Activated CD4-positive, alpha-beta T cell treated with anti-CD3 and anti-CD28 coated beads for 36 hours (primary cell): ENCODE measurements around the gene GSTK1. TPM values are rescaled to one million over a fixed set of nuclear protein-coding genes. Genes with fewer than 3 reads are reported as not detected.
"Not testable (repeated sequence)": the region's sequence is repeated elsewhere in the genome, so short reads cannot be mapped to it uniquely, and the experiment has no call there.

Experiments used
- ATAC-seq: fragments of 200-7000 bp; cut with Tn5 transposase; one replicate; pipeline ENCODE4 v1.10.0; 2021; ENCODE audit warnings: mild to moderate bottlenecking, moderate library complexity
- CTCF ChIA-PET: fragments of 350-600 bp; sonication (Branson Sonifier 250); formaldehyde crosslinking; loops from one replicate; lab custom pipeline; 2021; ENCODE audit warnings: antibody characterized with exemption; lab: Charles Lee
- POLR2A ChIA-PET: fragments of 350-600 bp; sonication (Branson Sonifier 250); formaldehyde crosslinking; loops from one replicate; lab custom pipeline; 2021; ENCODE audit warnings: antibody characterized with exemption, inconsistent platforms; lab: Charles Lee
- DNase-seq: peaks from one replicate; pipeline ENCODE4 v3.0.0-alpha.2; 2020
- H3K27ac Mint-ChIP-seq: one replicate; pipeline ENCODE4 v1.8.0; 2021; ENCODE audit warnings: mixed read lengths
- H3K27me3 Mint-ChIP-seq: one replicate; pipeline ENCODE4 v1.8.0; 2021; ENCODE audit warnings: mixed read lengths
- H3K36me3 Mint-ChIP-seq: one replicate; pipeline ENCODE4 v1.8.0; 2021; ENCODE audit warnings: low read depth, mixed read lengths
- H3K4me1 Mint-ChIP-seq: one replicate; pipeline ENCODE4 v1.8.0; 2021; ENCODE audit warnings: mixed read lengths
- H3K4me3 Mint-ChIP-seq: one replicate; pipeline ENCODE4 v1.8.0; 2021; ENCODE audit warnings: mild to moderate bottlenecking, moderate library complexity, mixed read lengths
- H3K9me3 Mint-ChIP-seq: one replicate; pipeline ENCODE4 v1.8.0; 2021; ENCODE audit warnings: low read depth, mixed read lengths
- intact Hi-C, 2 experiments: fragments of 100-400 bp; cut with DNase I in 1 of 2; cut with micrococcal nuclease in 1 of 2; formaldehyde crosslinking; loops; one replicate each; pipeline versions ENCODE4 v1.14.2 to v1.15.1; 2022 to 2024; cut with DNase I, micrococcal nuclease
- total RNA-seq, 2 experiments: library from RNA; stranded (reverse); gene quantifications; one replicate each; pipeline ENCODE4 v1.2.3, GENCODE V29; 2021

GSTK1 gene
- total RNA-seq, 2 experiments from 2014 or later, result 176 to 219 TPM

GRCh38 chr7:143284591-143285469, 21.6 kb downstream of the GSTK1 start, which contains the start of gene TMEM139:
TSS of gene TMEM139 (plus strand) at chr7:143284958. CDS start at chr7:143285958, 1,000 bp downstream.
- ChIA-PET CTCF (interaction anchor here (0.6 to 2.3 kb wide), 3 partner anchors 13 to 22 kb away, joined by 3 to 7 read pairs (median 3); partner anchors contain the start of gene GSTK1), POLR2A (interaction anchor here (0.5 kb wide), 1 partner anchor 40 kb away, joined by 3 read pairs; no protein-coding TSS in a partner anchor)
- Mint-ChIP-seq H3K9me3 (peaks cover 2% of the 10 kb centered on the region), H3K36me3 (peaks cover 16% of the 10 kb centered on the region), H3K27me3 (no peaks in the 10 kb centered on the region), H3K4me3 (no peak within 1 kb of the TSS), H3K27ac (peak within 1 kb of the TSS; percentile 8), H3K4me1 (peaks cover 42% of the 10 kb centered on the region)
- intact Hi-C loops, result no loop called here
- ATAC-seq (no peak), DNase-seq (no peak)

DNA sequence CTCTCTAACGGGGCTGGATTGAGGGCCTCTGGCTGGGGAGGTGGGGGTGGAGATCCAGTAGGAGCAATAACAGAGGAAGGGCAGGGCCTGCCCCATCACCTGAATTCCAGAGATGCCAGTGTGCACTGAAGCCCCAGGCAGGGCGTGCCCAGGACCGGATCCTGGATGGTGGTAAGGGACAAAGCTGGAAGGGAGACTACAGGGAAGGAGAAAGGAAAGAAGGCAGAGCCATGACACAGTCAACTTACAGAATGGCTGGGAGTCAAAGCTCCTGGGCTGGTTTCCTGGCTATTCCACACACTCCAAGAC, 22.2 kb downstream of the GSTK1 start:
- DNase-seq (no peak), ATAC-seq (no peak)
- Mint-ChIP-seq H3K27ac (no peak overlapping the region), H3K27me3 (no peaks in the 10 kb centered on the region), H3K4me3 (no peak overlapping the region), H3K36me3 (peaks cover 21% of the 10 kb centered on the region), H3K4me1 (peaks cover 40% of the 10 kb centered on the region), H3K9me3 (peaks cover 2% of the 10 kb centered on the region)
- POLR2A ChIA-PET, result interaction anchor here (0.5 to 1.1 kb wide), 2 partner anchors 19 to 40 kb away, joined by 3 read pairs; no protein-coding TSS in a partner anchor
- CTCF ChIA-PET, result interaction anchor here (0.6 kb wide), 1 partner anchor 15 kb away, joined by 3 read pairs; no protein-coding TSS in a partner anchor
- intact Hi-C loops, result no loop called here

GRCh38 chr7:143285806-143286521, 22.7 kb downstream of the GSTK1 start:
- Mint-ChIP-seq H3K4me1 (peaks cover 41% of the 10 kb centered on the region), H3K27me3 (no peaks in the 10 kb centered on the region), H3K4me3 (no peak overlapping the region), H3K9me3 (peaks cover 2% of the 10 kb centered on the region), H3K36me3 (peaks cover 25% of the 10 kb centered on the region), H3K27ac (no peak overlapping the region)
- DNase-seq, result no peak
- POLR2A ChIA-PET, result interaction anchor here (0.5 to 2.9 kb wide), 3 partner anchors 19 to 41 kb away, joined by 3 to 10 read pairs (median 3); partner anchors contain the start of gene GSTK1
- no peak for ATAC-seq
- intact Hi-C loops, result no loop called here
- CTCF ChIA-PET, result interaction anchor here (0.8 to 2.3 kb wide), 4 partner anchors 14 to 46 kb away, joined by 3 to 21 read pairs (median 4); partner anchors contain the start of gene GSTK1

DNA sequence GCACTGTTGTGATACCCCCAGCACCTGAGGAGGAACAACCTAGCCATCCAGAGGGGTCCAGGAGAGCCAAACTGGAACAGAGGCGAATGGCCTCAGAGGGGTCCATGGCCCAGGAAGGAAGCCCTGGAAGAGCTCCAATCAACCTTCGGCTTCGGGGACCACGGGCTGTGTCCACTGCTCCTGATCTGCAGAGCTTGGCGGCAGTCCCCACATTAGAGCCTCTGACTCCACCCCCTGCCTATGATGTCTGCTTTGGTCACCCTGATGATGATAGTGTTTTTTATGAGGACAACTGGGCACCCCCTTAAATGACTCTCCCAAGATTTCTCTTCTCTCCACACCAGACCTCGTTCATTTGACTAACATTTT, 23.3 kb downstream of the GSTK1 start:
- ChIA-PET POLR2A (interaction anchor here (1.1 to 2.9 kb wide), 2 partner anchors 20 to 23 kb away, joined by 3 to 10 read pairs; partner anchors contain the start of gene GSTK1), CTCF (interaction anchor here (0.7 to 2.3 kb wide), 7 partner anchors 13 to 46 kb away, joined by 3 to 21 read pairs (median 4); partner anchors contain the start of gene GSTK1)
- intact Hi-C loops, result no loop called here
- H3K27me3 Mint-ChIP-seq, result no peaks in the 10 kb centered on the region
- H3K27ac Mint-ChIP-seq, result no peak overlapping the region
- ATAC-seq (no peak), DNase-seq (no peak)
- H3K4me1 Mint-ChIP-seq, result peaks cover 45% of the 10 kb centered on the region
- peaks cover 30% of the 10 kb centered on the region for H3K36me3 Mint-ChIP-seq
- H3K9me3 Mint-ChIP-seq, result peaks cover 2% of the 10 kb centered on the region
- no peak overlapping the region for H3K4me3 Mint-ChIP-seq

DNA sequence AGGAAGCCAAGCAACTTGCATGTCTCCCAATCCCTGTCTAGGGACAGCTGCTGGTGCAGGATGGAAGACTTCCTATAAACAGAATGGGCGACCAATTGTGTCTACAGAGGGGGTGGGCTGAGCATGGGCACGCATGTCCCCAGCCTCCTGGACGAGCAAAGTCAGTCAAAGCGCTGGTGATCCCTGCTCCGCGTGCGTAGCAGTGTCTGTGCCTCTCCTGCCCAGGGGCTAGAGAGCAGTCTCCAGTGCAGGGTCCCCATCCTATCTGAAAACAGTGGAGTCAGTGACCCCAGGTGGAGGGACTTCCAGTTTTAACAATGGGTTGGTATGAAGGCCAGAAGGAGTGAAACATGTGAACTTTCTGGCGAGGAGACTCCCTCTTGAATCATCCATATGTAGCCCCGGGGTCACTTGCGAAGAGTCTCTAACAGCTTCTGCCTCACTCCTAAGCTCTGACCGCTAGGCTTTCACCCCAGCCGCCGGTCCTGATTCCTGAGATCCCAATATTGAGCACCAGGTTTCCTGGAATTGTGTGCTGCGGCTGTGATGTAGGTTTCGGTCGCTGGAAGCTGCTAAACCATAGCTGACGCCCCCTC, 24.2 kb downstream of the GSTK1 start:
- DNase-seq, result no peak
- H3K9me3 Mint-ChIP-seq, result peaks cover 2% of the 10 kb centered on the region
- peaks cover 37% of the 10 kb centered on the region for H3K36me3 Mint-ChIP-seq
- POLR2A ChIA-PET, result interaction anchor here (1.0 to 2.9 kb wide), 5 partner anchors 8 to 47 kb away, joined by 3 to 10 read pairs (median 4); partner anchors contain the start of gene GSTK1
- peak overlapping the region; percentile 95 for H3K27ac Mint-ChIP-seq
- peaks cover 46% of the 10 kb centered on the region for H3K4me1 Mint-ChIP-seq
- no peaks in the 10 kb centered on the region for H3K27me3 Mint-ChIP-seq
- intact Hi-C loops, result no loop called here
- peak overlapping the region; percentile 89 for H3K4me3 Mint-ChIP-seq
- CTCF ChIA-PET, result interaction anchor here (0.7 to 2.3 kb wide), 12 partner anchors 8 to 120 kb away, joined by 3 to 21 read pairs (median 3); no protein-coding TSS in a partner anchor
- no peak for ATAC-seq

DNA sequence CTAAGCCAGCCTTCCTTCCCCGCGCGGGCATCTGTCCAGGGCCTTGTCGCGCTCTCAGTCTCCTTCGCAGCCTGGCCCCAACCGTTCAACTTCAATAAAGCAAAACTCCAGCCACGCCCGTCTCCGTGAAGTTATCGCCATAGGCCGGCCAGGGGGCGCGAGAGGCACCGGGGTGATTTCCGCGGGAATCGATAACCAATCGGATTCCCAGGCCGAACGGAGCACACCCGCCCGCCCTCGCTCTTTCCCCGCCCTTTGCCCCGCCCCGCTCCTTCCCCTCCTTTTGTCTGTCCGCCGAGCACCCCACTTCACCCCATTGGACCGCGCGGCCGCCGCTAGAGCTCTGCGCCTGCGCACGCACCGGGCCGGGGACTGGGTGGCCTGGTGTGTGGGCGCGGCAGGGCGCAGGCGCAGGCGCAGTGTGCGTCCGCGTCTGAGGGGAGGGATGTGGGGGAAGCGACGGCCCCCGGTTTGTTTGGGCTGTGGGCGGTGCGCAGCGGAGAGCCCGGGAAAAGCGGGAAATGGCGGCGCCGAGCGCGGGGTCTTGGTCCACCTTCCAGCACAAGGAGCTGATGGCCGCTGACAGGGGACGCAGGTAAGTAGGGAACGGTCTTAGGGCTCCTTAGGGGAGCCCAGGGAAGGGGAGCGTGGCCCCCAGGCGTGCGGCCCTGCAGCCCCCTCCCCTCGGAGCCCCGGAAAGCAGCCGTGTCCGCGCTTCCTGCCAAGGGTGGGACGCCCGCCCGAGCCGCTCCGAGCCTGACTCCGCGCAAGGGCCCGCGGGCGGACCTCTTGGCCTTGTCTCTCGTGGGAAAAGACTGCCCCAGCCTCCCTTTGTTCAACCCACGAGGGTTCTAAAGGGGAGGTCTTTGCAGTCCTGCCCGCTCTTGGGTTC, 24.9 kb downstream of the GSTK1 start, which contains the start of gene CASP2:
Gene CASP2 (plus strand): TSS at position 417 of the 892 bp plus-strand sequence. CDS start 105 bp downstream, at position 522.
- peaks cover 46% of the 10 kb centered on the region for H3K4me1 Mint-ChIP-seq
- ATAC-seq (peak; percentile 94), DNase-seq (peak; percentile 100)
- CTCF ChIA-PET, result interaction anchor here (0.9 to 2.3 kb wide), 9 partner anchors 8 to 119 kb away, joined by 3 to 21 read pairs (median 3); no protein-coding TSS in a partner anchor
- H3K27ac Mint-ChIP-seq, result peak within 1 kb of the TSS; percentile 98
- POLR2A ChIA-PET, result interaction anchor here (0.8 to 2.9 kb wide), 6 partner anchors 8 to 480 kb away, joined by 3 to 10 read pairs (median 4); partner anchors contain the start of gene GSTK1
- H3K27me3 Mint-ChIP-seq, result no peaks in the 10 kb centered on the region
- peaks cover 41% of the 10 kb centered on the region for H3K36me3 Mint-ChIP-seq
- H3K9me3 Mint-ChIP-seq, result peaks cover 2% of the 10 kb centered on the region
- H3K4me3 Mint-ChIP-seq, result peak within 1 kb of the TSS; percentile 89
- intact Hi-C loops, result loop anchor here (1.0 to 2.0 kb wide), 8 partner anchors 25 to 479 kb away; partner anchors contain the start of genes GSTK1 (in 2 of the 2) and ZYX (in 1 of the 2)

DNA sequence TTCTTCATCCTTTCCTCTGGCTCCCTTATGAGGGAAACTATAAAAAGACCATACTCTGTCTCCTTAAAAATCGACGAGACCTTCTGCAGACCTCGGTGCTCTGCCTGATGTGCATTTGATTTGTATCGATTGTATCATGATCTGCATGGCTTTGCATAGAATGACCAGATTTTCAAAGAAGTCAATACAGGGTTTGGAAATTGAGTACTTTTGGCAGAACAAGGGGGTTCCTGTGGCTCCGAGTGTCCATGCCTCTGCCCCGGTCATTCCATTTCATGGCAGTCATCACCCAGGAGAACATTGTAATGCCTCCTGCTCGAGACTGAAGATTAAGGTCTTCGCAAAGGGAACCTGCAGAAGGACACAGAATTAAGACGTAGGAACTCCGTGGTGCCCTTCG, 25.6 kb downstream of the GSTK1 start:
- DNase-seq, result no peak
- Mint-ChIP-seq H3K9me3 (peaks cover 2% of the 10 kb centered on the region), H3K4me3 (peak overlapping the region; percentile 89), H3K36me3 (peaks cover 48% of the 10 kb centered on the region), H3K27me3 (no peaks in the 10 kb centered on the region), H3K27ac (peak overlapping the region; percentile 98), H3K4me1 (peaks cover 44% of the 10 kb centered on the region)
- CTCF ChIA-PET, result interaction anchor here (1.2 to 1.8 kb wide), 2 partner anchors 9 to 11 kb away, joined by 6 to 10 read pairs; no protein-coding TSS in a partner anchor
- ATAC-seq, result no peak
- POLR2A ChIA-PET, result interaction anchor here (0.8 to 2.9 kb wide), 3 partner anchors 12 to 481 kb away, joined by 3 to 10 read pairs (median 4); partner anchors contain the start of gene GSTK1
- intact Hi-C loops, result loop anchor here (1.0 to 2.0 kb wide), 8 partner anchors 26 to 480 kb away; partner anchors contain the start of genes GSTK1 (in 2 of the 2) and ZYX (in 1 of the 2)

DNA sequence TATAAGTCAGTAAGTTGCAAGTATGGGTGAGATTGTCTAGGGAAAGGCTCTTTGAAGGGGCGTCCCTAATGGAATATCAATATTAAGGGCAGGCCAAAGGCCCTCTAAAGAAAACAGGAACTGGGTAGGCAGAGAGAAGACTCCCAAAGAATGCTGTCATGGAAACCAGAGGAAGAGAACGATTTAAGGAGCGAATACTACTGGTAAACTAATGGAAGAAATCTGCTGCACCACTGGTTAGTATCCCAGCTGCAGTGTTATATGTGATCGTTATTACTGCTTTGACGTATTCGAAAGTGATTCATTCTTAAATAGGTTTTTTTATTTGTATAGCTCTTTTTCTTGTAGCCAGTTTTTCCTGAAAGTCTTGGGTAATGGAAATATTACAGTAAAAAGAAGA, 26.2 kb downstream of the GSTK1 start:
- H3K4me3 Mint-ChIP-seq, result peak overlapping the region; percentile 89
- POLR2A ChIA-PET, result interaction anchor here (0.6 to 1.4 kb wide), 8 partner anchors 9 to 49 kb away, joined by 3 to 10 read pairs (median 4); partner anchors contain the start of gene GSTK1
- peaks cover 44% of the 10 kb centered on the region for H3K4me1 Mint-ChIP-seq
- no peaks in the 10 kb centered on the region for H3K27me3 Mint-ChIP-seq
- peak overlapping the region; percentile 98 for H3K27ac Mint-ChIP-seq
- no peak for DNase-seq
- H3K9me3 Mint-ChIP-seq, result peaks cover 2% of the 10 kb centered on the region
- CTCF ChIA-PET, result interaction anchor here (0.9 to 13.9 kb wide), 5 partner anchors 10 to 91 kb away, joined by 4 to 182 read pairs (median 6); no protein-coding TSS in a partner anchor
- no peak for ATAC-seq
- intact Hi-C loops, result loop anchor here in 1 of 2 experiments (2.0 kb wide), 1 partner anchor 481 kb away; no protein-coding TSS in a partner anchor
- peaks cover 54% of the 10 kb centered on the region for H3K36me3 Mint-ChIP-seq

DNA sequence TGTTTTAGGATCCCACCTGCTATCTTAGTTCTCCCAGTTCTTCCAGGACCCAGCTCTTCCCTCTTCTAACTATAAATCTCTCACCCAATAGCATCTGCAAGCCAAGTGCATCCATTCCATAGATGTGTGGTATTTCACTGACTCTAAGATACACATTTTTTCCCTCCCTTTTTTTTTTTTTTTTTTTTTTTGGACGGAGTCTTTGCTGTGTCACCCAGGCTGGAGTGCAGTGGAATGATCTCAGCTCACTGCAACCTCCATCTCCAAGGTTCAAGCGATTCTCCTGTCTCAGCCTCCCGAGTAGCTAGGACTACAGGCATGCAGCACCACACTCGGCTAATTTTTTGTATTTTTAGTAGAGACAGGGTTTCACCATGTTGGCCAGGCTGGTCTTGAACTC, 26.6 kb downstream of the GSTK1 start:
- H3K9me3 Mint-ChIP-seq, ATAC-seq, DNase-seq, H3K27me3 Mint-ChIP-seq: not testable (repeated sequence)
- Mint-ChIP-seq H3K4me1 (peaks cover 49% of the 10 kb centered on the region), H3K36me3 (peaks cover 57% of the 10 kb centered on the region), H3K4me3 (peak overlapping the region; percentile 89), H3K27ac (peak overlapping the region; percentile 98)
- intact Hi-C loops, result loop anchor here in 1 of 2 experiments (2.0 kb wide), 1 partner anchor 481 kb away; no protein-coding TSS in a partner anchor
- ChIA-PET POLR2A (interaction anchor here (0.6 to 1.4 kb wide), 9 partner anchors 9 to 49 kb away, joined by 3 to 10 read pairs (median 4); partner anchors contain the start of gene GSTK1), CTCF (interaction anchor here (0.6 to 13.9 kb wide), 8 partner anchors 10 to 1400 kb away, joined by 3 to 182 read pairs (median 5); no protein-coding TSS in a partner anchor)
